Dendritic cell treated with granulocyte-macrophage colony-stimulating factor and Interleukin-4, amounts not matched to agents 40 ng/mL and 50 ng/mL, for 4 days (primary cell): ENCODE data around the gene NCAM1.
"Not testable (repeated sequence)": the region's sequence is repeated elsewhere in the genome, so short reads cannot be mapped to it uniquely, and the experiment has no call there.

ENCODE experiments used
- H3K27ac Mint-ChIP-seq: one replicate; pipeline ENCODE4 v1.8.0; 2022; ENCODE audit warnings: mild to moderate bottlenecking, mixed read lengths
- H3K27me3 Mint-ChIP-seq: one replicate; pipeline ENCODE4 v1.8.0; 2022; ENCODE audit warnings: mild to moderate bottlenecking, mixed read lengths
- H3K36me3 Mint-ChIP-seq: one replicate; pipeline ENCODE4 v1.8.0; 2022; ENCODE audit warnings: low read depth, mixed read lengths
- H3K4me1 Mint-ChIP-seq: one replicate; pipeline ENCODE4 v1.8.0; 2022; ENCODE audit warnings: low read depth, mixed read lengths
- H3K4me3 Mint-ChIP-seq: one replicate; pipeline ENCODE4 v1.8.0; 2022; ENCODE audit warnings: mild to moderate bottlenecking, moderate library complexity, mixed read lengths
- H3K9me3 Mint-ChIP-seq: one replicate; pipeline ENCODE4 v1.8.0; 2022; ENCODE audit warnings: mixed read lengths
- intact Hi-C: fragments of 100-400 bp; cut with micrococcal nuclease; formaldehyde crosslinking; loops from one replicate; pipeline ENCODE4 v1.15.0; 2022

The NCAM1 gene

DNA sequence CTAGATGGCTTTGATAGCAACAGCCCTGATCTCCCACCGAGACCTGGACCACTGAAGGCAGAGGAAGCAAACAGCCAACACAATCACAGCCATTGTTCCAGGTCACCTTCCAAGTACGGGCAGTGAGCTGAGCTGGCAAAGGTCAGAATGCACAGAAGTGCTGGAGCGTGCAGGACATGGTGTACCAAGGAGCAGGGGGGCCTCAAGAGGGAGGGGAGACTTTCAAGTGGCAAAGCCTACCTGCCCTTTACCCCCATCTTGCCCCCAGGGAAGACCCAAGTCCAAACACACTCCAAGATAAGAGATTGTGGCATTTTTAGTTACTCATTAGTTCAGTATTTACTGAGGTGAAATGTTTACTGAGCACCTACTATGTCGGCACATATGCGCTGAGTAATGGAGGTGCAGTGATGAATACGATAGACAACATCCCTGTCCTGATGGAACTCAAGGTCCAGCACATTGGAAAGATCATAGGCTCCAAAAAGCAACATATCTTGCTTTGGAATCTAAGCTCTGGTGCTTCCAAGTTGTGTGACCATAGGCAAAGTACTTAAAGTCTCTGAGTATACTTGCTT lies 327.2 kb downstream of the NCAM1 start:
- intact Hi-C loops: loop anchor here (2.0 kb wide), 2 partner anchors 490 to 1000 kb away; no protein-coding TSS in a partner anchor
- Mint-ChIP-seq H3K4me3 (no peak overlapping the region), H3K9me3 (no peaks in the 10 kb centered on the region), H3K27me3 (peaks cover under 1% of the 10 kb centered on the region), H3K4me1 (no peaks in the 10 kb centered on the region), H3K27ac (no peak overlapping the region), H3K36me3 (no peaks in the 10 kb centered on the region)

GRCh38 chr11:113289431-113290187 lies 328.4 kb downstream of the NCAM1 start:
- no peaks in the 10 kb centered on the region for H3K36me3 Mint-ChIP-seq
- H3K9me3 Mint-ChIP-seq: no peaks in the 10 kb centered on the region
- H3K27me3 Mint-ChIP-seq: peaks cover 4% of the 10 kb centered on the region
- no peak overlapping the region for H3K27ac Mint-ChIP-seq
- H3K4me3 Mint-ChIP-seq: no peak overlapping the region
- H3K4me1 Mint-ChIP-seq: no peaks in the 10 kb centered on the region
- intact Hi-C loops: loop anchor here (1.0 to 2.0 kb wide), 3 partner anchors 491 to 1001 kb away; no protein-coding TSS in a partner anchor

DNA sequence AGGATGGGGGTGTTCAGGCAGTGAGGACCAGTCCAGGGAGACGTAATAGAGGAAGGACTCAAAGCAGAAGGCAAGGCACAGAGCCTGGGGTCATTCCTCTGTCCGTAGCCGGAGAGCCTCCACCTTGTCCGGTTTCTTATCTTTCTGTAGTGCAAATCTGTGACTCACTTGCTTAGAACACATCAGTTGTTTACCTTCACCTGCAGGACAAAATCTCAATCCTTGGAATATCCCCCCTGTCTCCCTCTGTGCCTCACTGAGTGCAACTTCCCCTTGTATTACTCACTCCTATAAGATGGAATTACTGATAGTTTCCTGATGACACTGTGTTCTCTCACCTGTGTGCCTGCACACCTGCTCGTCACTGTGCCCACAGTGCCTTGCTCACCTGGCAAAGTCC lies 332.7 kb downstream of the NCAM1 start:
- Mint-ChIP-seq H3K4me3 (no peak overlapping the region), H3K27me3 (peaks cover 19% of the 10 kb centered on the region), H3K4me1 (no peaks in the 10 kb centered on the region), H3K27ac (no peak overlapping the region), H3K9me3 (no peaks in the 10 kb centered on the region), H3K36me3 (no peaks in the 10 kb centered on the region)
- intact Hi-C loops: no loop called here

DNA sequence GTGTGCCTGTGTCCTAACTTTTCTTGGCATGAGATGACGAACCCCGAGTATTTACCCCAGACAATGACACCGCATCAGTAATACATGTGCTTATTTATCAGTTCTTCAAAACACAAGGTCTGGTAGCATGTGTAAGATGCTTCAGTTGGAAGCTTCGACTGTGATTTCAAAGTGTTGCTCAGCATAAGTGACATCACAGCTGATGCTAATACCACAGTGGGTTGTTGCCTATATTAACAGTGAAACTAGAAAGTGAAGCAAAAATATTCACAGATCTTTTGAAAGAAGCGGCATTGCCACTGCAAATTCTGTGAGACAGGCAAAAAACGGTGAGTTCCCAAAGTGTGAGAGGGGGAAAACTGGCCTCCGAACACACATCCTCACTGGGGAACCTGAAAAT lies 334.8 kb downstream of the NCAM1 start:
- no peaks in the 10 kb centered on the region for H3K9me3 Mint-ChIP-seq
- no peak overlapping the region for H3K27ac Mint-ChIP-seq
- no peak overlapping the region for H3K4me3 Mint-ChIP-seq
- no peaks in the 10 kb centered on the region for H3K4me1 Mint-ChIP-seq
- H3K36me3 Mint-ChIP-seq: no peaks in the 10 kb centered on the region
- peaks cover 30% of the 10 kb centered on the region for H3K27me3 Mint-ChIP-seq
- intact Hi-C loops: no loop called here

GRCh38 chr11:113296447-113297205 lies 335.4 kb downstream of the NCAM1 start:
- Mint-ChIP-seq H3K4me1 (no peaks in the 10 kb centered on the region), H3K27ac (no peak overlapping the region), H3K9me3 (no peaks in the 10 kb centered on the region), H3K36me3 (no peaks in the 10 kb centered on the region), H3K4me3 (no peak overlapping the region), H3K27me3 (peaks cover 33% of the 10 kb centered on the region)
- intact Hi-C loops: no loop called here

- H3K27ac Mint-ChIP-seq, H3K4me3 Mint-ChIP-seq, H3K9me3 Mint-ChIP-seq, intact Hi-C loops, H3K36me3 Mint-ChIP-seq, H3K4me1 Mint-ChIP-seq: not testable (repeated sequence)
- peaks cover 35% of the 10 kb centered on the region for H3K27me3 Mint-ChIP-seq
These were observed 337.3 kb downstream of the NCAM1 start for GRCh38 chr11:113298496-113298895.

- intact Hi-C loops: loop anchor here (1.0 to 2.0 kb wide), 3 partner anchors 227 to 492 kb away; no protein-coding TSS in a partner anchor
- Mint-ChIP-seq H3K27me3 (peaks cover 18% of the 10 kb centered on the region), H3K4me3 (no peak overlapping the region), H3K27ac (no peak overlapping the region), H3K9me3 (no peaks in the 10 kb centered on the region), H3K36me3 (no peaks in the 10 kb centered on the region), H3K4me1 (no peaks in the 10 kb centered on the region)
These were observed 343.7 kb downstream of the NCAM1 start for GRCh38 chr11:113304916-113305315.

DNA sequence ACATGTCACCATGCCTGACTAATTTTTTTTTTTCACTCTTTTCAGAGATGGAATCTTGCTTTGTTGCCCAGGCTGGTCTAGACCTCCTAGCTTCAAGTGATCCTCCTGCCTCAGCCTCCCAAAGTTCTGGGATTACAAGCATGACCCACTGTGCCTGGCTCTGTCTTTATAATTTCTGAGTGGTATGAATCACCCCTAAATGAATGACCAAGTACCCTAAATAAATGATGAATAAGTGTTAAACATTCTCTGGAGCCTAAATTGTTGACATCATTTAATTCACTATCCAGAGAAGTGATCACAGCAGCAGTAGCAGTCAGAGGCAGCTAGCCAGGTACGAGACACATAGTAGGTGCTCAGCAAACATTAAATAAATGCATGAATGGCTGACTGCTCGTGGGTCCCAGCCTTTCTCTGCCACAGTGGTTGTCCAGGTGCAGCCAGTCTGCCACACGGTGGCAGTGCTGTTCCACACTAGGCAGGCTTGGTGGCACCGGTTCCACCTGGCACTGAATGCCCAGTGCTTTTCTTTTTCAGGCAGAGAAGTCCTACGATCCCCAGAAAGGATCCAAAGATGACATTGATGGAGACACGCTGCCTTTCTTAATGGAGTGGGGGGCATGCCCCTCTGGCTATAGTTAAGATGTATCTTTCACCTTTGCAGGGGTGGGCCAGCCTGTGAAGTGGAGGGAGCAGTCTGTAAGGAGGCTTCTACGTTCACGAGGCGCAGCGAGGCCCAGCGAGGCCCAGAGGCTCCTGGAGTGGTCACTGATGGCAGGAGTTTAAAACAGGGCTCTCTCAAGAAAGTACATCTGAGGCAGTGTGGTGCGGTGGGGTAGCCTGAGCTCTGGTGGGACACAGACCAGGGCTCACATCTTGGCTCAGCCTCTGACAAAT lies 344.5 kb downstream of the NCAM1 start:
- H3K9me3 Mint-ChIP-seq: no peaks in the 10 kb centered on the region
- intact Hi-C loops: loop anchor here (1.0 to 2.0 kb wide), 3 partner anchors 227 to 491 kb away; no protein-coding TSS in a partner anchor
- H3K27me3 Mint-ChIP-seq: peaks cover 12% of the 10 kb centered on the region
- H3K4me3 Mint-ChIP-seq: no peak overlapping the region
- no peaks in the 10 kb centered on the region for H3K36me3 Mint-ChIP-seq
- H3K4me1 Mint-ChIP-seq: no peaks in the 10 kb centered on the region
- no peak overlapping the region for H3K27ac Mint-ChIP-seq

- Mint-ChIP-seq H3K4me3 (no peak overlapping the region), H3K4me1 (no peaks in the 10 kb centered on the region), H3K36me3 (no peaks in the 10 kb centered on the region), H3K27me3 (peaks cover 5% of the 10 kb centered on the region), H3K27ac (no peak overlapping the region), H3K9me3 (no peaks in the 10 kb centered on the region)
- intact Hi-C loops: no loop called here
These were observed 347.4 kb downstream of the NCAM1 start for GRCh38 chr11:113308601-113309000.

- Mint-ChIP-seq H3K27ac (no peak overlapping the region), H3K27me3 (peaks cover 5% of the 10 kb centered on the region), H3K4me1 (peaks cover 6% of the 10 kb centered on the region), H3K9me3 (no peaks in the 10 kb centered on the region), H3K36me3 (no peaks in the 10 kb centered on the region), H3K4me3 (no peak overlapping the region)
- intact Hi-C loops: loop anchor here (2.0 to 10.0 kb wide), 6 partner anchors 66 to 1093 kb away; partner anchors contain the start of genes C11orf71, CLDN25, PTS and RBM7
These were observed 350.3 kb downstream of the NCAM1 start for GRCh38 chr11:113311536-113311935.

GRCh38 chr11:113313601-113314000 lies 352.4 kb downstream of the NCAM1 start:
- intact Hi-C loops: loop anchor here (5.0 to 10.0 kb wide), 5 partner anchors 64 to 1091 kb away; partner anchors contain the start of genes C11orf71, CLDN25, PTS and RBM7
- Mint-ChIP-seq H3K36me3 (peaks cover 10% of the 10 kb centered on the region), H3K27me3 (peaks cover 3% of the 10 kb centered on the region), H3K9me3 (no peaks in the 10 kb centered on the region), H3K4me1 (peaks cover 6% of the 10 kb centered on the region), H3K27ac (no peak overlapping the region), H3K4me3 (no peak overlapping the region)

GRCh38 chr11:113314065-113314388 lies 352.8 kb downstream of the NCAM1 start:
- no peaks in the 10 kb centered on the region for H3K9me3 Mint-ChIP-seq
- peaks cover 6% of the 10 kb centered on the region for H3K4me1 Mint-ChIP-seq
- peak overlapping the region; percentile 86 for H3K27ac Mint-ChIP-seq
- H3K4me3 Mint-ChIP-seq: peak overlapping the region; percentile 84
- intact Hi-C loops: loop anchor here (5.0 to 10.0 kb wide), 5 partner anchors 63 to 1091 kb away; partner anchors contain the start of genes C11orf71, CLDN25, PTS and RBM7
- H3K27me3 Mint-ChIP-seq: peaks cover 2% of the 10 kb centered on the region
- peaks cover 10% of the 10 kb centered on the region for H3K36me3 Mint-ChIP-seq
